ENCODE measurements around the gene KRTAP12-2.
"Not testable (repeated sequence)": the region's sequence is repeated elsewhere in the genome, so short reads cannot be mapped to it uniquely, and the experiment has no call there.

The KRTAP12-2 gene

DNA sequence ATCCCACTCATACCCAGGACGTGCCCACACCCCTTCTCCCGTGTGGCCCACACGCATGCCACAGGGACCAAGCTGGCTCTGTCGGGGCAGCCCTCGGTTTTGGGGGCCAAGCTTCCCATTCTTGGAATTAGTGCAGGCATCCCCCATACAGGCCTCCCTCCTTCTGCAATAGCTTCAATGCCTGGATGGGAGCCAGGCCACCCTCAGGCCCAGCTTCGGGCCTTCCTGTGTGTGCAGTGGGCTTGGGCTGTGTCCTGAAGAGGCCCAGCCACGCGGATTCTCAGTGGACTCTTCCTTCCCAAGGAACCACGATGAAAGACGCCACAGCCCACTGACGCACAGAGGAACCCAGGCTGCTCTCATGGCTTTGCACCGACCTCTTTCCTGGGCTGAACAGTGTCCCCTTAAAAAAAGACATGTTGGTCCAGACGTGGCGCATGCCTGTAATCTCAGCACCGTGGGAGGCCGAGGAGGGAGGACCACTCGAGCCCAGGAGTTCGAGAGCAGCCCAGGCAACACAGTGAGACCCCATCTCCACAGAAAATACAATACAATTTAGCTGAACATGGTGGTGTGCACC lies 17.1 kb downstream of the KRTAP12-2 start:
- no peak for FAIRE-seq

DNA sequence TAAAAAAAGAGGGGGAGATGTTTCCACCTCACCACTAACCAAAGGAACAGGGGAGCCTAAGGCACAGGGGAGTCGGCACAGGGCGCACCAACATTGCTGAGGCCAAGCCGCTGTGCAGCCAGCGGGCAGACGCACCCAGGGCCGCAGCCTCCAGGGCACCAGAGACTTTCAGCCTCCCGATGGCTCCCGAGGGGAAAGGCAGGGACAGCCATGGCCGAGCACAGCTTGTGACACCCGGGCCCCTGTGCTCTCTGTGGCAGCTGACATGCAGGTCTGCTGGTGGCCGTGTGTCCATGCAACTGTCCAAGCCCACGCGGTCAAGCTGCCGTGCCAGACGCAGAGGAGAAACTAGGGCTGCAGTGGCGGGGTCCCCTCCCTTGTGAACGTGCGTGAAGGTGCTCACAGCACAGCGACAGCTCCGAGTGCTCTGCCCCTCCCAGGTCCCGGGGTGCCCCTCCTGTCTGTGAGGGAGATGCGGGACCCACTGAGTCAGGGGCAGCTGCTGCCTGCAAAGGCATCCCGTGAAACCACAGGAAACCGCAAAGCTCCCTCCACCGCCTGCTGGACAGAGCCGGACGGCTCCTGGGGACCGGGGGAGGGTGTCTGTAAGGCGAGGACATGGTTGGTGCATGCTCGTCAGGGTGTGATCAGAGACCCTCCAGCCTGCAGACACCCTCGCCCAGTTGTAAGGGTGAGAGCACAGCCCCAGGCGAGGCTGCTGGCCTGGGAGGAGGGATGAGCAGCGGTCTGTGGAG lies 18.0 kb downstream of the KRTAP12-2 start:
- FAIRE-seq = no peak

DNA sequence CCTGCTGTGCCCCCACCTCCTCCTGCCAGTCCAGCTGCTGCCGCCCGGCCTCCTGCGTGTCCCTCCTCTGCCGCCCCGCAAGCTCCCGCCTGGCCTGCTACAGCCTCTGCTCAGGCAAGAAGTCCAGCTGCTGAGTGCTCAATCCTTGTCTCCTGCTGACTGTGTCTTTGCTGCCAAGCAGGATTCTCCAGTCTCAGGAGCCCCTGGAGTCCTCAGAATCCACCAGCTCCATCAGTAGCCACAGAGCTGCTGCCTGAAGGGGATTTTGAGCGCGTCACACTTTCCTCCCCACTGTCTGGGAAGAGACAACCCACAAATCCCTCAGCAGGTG lies 19.5 kb downstream of the KRTAP12-2 start:
- FAIRE-seq = no peak

DNA sequence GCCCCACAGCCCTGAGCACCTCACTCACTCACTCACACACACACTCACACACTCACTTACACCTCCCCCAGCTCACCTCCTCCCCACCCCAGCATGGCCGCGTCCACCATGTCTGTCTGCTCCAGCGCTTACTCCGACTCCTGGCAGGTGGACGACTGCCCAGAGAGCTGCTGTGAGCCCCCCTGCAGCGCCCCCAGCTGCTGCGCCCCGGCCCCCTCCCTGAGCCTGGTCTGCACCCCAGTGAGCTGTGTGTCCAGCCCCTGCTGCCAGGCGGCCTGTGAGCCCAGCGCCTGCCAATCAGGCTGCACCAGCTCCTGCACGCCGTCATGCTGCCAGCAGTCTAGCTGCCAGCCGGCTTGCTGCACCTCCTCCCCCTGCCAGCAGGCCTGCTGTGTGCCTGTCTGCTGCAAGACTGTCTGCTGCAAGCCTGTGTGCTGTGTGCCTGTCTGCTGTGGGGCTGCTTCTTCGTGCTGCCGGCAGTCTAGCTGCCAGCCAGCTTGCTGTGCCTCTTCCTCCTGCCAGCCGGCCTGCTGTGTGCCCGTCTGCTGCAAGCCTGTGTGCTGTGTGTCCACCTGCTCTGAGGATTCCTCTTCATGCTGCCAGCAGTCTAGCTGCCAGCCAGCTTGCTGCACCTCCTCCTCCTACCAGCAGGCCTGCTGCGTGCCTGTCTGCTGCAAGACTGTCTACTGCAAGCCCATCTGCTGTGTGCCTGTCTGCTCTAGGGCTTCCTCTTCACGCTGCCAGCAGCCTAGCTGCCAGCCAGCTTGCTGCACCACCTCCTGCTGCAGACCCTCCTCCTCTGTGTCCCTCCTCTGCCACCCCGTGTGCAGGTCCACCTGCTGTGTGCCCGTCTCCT lies 20.1 kb downstream of the KRTAP12-2 start, which contains the start of gene KRTAP10-11:
Gene KRTAP10-11 (plus strand): TSS at position 49 of the 856 bp plus-strand sequence. CDS start 45 bp downstream, at position 94.
- FAIRE-seq = not testable (repeated sequence)

- FAIRE-seq = no peak
Measured at GRCh38 chr21:44644878-44645277, 21.8 kb downstream of the KRTAP12-2 start.

DNA sequence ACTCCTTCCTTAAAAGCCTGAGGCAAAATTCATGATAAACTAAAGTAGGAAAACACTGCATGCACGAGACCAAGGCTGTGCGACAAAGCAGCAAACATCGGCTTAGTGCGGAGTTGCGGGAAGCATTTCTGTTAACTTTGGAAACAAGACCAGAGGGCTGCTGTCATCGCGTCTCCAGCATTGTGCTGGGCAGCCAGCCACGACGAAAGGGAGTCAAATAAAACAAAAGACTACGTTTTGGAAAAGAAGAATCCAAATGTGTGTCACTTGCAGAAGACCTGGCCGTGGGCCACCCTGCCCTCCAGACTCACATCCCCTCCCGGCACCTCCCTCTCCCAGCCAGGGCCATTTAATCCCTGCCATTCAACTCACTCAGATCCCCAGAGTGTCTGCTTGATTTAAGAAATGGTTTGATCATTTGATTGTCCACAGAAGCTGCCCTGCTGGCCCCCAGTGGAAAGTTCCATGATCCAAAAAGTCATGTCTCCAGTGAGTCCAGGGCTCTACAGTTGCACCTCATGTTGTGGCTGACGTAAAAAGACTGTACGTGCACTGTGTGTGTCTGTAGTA lies 22.9 kb downstream of the KRTAP12-2 start:
- no peak for FAIRE-seq

DNA sequence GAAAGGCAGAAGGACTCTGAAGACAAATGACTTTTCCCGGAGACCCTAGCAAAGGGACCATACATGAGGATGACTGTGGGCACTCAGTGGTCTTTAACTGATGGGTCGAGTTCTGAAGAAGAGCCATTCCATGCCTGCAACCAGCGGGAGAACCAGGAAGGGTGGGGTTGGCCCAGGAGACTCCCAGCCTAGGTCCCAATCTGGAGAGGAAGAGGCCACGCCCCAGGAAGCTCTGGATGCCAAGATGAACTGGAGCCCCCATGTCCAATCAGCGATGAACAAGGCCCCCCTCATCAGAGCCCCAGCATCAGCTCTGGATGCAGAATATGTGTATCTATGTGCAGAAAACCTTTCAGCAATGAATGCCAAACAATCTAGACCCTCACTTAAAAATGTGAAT lies 26.0 kb downstream of the KRTAP12-2 start:
- no peak for FAIRE-seq

DNA sequence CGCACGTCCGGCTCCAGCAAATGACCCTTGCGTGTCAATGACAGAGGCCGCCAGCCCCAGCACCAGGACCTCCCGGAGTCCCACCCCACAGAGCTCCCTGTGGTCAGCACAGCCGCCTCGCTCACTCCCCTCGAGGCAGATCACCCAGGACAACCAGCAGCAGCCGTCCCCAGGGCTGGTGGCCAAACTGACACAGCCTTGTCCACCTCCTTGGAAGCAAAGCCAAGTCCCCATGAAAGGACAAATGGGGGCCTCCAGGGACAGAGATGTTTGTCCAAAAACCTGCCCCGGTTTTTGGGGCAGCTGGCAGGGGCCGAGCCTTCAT lies 27.4 kb downstream of the KRTAP12-2 start:
- FAIRE-seq = no peak

- not testable (repeated sequence) for FAIRE-seq
Measured at GRCh38 chr21:44638506-44639330, 28.0 kb downstream of the KRTAP12-2 start.

DNA sequence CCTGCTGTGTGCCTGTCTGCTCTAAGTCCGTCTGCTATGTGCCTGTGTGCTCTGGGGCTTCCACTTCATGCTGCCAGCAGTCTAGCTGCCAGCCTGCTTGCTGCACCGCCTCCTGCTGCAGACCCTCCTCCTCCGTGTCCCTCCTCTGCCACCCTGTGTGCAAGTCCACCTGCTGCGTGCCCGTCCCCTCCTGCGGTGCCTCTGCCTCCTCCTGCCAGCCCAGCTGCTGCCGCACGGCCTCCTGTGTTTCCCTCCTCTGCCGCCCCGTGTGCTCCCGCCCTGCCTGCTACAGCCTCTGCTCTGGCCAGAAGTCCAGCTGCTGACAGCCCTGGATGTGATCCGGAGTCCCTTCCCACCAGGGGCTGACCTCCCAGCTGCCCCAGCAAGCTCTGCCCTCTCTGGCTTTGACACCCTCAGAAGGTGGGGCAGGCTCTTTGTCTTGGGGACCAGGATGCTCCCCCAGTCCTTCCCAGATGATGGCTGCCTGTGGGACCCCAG lies 28.8 kb downstream of the KRTAP12-2 start:
- not testable (repeated sequence) for FAIRE-seq

GRCh38 chr21:44637018-44637850 lies 29.5 kb downstream of the KRTAP12-2 start, which contains the start of gene KRTAP10-10:
Gene KRTAP10-10, plus strand, starts transcription at chr21:44637356. Its CDS starts 62 bp downstream, at chr21:44637418.
- no peak for FAIRE-seq

DNA sequence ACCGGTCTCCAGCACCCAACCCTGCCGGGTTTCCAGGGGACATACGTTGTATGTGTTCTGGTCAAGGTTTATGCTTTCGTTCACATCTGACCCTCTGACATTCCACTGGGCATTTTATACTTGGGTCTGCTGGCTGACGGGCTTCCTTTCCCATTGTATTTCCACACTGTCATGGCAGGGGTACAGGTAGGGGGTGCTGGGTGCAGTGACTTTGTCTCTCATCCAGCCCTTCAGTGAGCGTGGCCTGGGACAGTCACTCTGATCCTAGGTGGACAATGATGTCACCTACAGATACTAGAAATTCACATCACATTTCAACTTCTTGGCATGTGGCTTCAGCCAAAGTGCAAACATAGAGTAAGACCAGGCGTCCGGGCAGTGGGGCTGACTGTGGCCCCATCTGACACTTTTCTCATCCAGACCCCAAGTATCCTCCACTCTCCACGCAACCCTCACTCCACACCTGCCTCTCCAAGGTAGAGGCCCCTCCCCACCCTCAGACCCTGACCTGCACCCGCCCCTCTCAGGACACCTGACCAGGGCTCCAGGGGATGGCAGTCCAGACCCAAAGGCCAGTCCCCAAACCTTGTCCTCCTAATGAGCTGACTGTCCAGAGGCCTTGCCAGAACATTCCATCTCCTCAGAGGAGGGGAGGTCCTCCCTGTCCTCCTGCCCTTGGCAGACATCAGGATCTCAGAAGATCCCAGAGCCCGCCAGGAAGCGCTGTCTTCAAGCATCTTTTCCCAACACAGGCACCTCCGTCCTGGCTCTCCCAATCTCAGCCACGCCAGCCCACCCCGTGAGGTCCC lies 30.3 kb downstream of the KRTAP12-2 start:
- FAIRE-seq = no peak

DNA sequence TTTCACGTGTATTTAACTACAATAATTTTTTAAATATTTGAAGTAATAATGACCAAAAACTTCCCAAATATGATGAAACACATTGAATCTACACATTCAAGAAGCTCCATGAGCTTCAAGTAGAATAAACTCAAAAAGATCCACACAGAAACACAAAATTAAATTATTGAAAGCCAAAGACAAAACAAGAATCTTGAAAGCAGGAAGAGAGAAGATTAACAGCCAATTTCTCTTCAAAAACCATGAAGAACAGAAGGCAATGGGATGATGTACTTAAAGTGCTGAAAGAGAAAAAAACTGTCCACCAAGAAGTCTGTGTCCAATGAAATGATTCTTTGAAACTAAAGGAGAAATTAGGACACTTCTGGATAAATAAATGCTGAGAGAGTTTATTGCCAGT lies 34.7 kb downstream of the KRTAP12-2 start:
- FAIRE-seq = no peak

GRCh38 chr21:44630440-44630839 lies 36.3 kb downstream of the KRTAP12-2 start:
- no peak for FAIRE-seq

DNA sequence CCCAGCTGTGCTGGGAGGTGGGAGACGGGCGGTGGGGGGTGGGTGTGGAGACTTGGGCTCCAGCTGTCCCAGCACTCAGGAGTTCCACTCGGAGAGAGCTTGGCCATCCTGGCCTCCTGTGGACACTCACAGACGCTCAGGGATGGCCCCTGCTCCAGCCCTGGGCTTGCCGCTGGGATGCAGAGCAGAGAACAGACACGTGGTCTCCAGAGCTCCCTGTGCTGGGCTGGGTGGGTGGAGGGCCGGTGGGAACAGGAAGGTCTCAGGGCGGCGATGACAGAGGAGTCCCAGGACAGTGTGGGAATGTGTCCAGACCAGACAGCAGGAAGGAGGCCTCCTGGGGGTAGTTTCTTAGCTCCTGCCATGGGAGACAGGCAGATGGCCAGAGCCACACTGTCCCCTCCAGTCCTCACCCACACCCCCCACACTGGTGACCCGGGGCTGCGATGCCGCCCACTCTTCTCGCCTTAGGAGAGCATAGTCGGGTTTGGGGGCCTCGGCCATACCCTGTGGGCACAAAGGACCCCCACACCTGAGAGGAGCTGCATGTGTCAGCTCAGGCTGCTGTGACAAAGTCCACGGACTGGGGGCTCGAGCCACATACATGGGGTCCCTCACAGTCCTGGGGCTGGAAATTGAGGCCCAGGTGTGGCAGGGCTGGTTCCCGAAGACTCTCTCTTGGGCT lies 37.9 kb downstream of the KRTAP12-2 start:
- no peak for FAIRE-seq

GRCh38 chr21:44627831-44628233 lies 38.9 kb downstream of the KRTAP12-2 start:
- FAIRE-seq = not testable (repeated sequence)

GRCh38 chr21:44627181-44627822 lies 39.4 kb downstream of the KRTAP12-2 start:
- FAIRE-seq = not testable (repeated sequence)

DNA sequence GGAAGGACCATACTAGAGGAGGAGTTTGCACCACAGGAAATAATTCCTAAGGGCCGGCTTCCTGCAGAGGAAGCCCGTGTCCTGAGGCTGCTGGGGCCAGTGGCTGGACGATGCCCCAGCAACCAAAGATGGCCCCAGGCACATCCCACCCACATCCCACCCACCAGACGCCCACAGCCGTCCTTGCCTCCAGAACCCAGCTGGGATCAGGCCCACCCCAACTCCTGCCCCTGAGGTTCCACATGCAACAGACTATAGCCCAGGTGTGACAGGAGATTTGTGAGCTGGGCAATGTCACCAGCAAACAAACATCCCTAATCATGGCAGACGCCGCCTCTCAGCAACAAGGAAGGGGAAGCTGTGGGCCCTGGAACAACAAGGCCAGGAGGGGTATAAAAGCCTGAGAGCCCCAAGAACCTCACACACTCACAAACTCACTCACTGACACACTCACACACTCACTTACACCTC lies 40.0 kb downstream of the KRTAP12-2 start, which contains the start of gene KRTAP10-9:
Gene KRTAP10-9 (plus strand): TSS at position 421 of the 471 bp plus-strand sequence. CDS start 79 bp downstream, outside the sequence.
- no peak for FAIRE-seq

DNA sequence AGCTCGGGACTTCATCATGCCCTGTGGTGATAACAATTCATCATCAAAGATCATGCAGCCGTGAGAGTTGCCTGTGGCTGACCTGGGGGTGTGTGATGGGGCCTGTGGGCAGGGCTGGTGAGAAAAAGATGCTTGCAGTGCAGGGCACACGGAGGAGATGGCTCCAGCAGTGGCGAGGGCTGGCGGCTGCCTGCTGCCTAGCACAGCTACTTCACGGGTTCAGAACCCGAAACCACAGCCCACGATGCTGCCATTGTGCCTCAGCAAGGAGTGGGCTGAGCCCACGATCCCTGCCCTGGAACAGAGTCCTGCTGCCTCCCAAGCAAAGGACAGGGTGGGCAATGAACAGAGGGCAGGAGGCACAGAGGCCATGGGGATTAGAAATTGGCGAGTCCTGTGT lies 40.5 kb downstream of the KRTAP12-2 start:
- no peak for FAIRE-seq
